ENCODE measurements around the gene EFCAB8.

Gene EFCAB8

DNA sequence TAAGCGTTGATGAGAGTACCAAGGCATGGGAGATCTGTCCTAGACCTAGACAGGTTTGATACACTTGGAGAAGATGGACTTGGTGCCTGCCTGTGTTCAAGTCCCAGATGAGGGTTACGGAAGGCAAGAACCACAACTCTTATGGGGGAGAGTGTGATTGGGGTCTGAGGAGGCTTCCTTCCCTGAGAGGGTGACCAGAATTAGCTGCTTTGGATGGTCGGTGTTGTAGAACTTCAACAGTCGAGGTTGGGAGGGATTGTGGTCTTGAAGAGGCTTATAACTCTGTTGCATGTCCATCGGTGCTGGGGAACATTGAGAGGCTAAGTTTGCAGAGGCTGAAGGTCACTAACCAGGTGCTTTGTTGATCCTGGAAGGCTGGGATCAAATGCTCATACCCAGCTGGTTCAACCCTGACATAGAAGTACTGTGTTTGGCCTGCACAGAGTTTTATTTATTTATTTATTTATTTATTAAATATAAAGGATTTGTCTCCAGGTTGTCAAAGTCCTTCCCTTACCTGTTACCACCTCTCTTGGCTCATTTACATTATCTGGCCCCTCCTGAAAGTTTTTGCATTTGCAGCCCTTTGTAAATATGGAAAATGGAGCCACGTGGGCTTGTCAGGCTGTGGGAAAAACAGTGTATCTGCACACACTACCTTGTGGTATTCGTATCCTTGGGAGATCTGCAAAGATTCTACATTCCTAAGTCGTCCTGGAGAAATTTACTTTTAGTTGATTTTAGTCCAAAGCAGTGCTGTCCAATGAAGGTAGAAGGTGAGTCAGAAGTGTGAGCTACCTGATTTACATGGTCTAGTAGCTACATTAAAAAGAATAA is 15.8 kb upstream of the EFCAB8 start:
- no peak for DNase-seq

DNA sequence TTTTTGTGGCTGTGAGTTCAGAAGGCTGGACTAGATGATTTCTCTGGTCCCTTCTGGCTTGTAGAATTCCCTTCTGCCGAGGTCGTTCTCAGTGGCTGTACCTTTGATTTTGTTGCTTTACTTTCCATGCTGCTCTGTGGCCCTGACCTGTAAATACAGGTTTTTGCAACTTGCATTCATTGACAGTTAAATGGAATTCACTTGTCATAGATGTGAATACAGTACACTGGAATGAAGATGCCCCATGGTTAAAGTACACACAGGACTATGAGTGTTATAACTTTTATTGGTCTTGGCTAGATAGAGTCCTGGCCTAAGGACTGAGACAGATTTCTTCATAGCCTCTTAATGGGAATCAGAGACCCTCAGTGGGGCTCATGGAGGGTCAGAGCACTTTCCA is 12.9 kb upstream of the EFCAB8 start:
- no peak for DNase-seq

DNA sequence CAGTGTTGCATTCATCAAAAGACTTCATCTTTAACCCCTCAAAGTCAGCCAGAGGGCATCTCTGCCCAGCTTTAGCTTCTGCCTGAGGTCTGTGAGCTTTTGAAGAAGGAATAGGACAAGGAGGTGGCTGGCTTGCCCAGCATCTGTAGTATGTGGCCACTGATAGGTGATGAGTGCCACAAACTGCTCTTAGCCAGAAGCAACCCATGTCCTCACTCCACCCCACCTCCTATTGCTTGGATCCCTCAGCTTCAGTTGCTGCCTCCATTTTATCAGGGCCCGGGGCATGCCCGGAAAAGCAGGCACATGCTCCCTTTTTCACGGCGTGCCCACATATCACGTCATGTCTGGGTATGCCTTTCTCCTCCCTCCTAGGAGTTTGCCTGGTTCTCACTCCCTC is 11.9 kb upstream of the EFCAB8 start:
- DNase-seq = no peak

DNA sequence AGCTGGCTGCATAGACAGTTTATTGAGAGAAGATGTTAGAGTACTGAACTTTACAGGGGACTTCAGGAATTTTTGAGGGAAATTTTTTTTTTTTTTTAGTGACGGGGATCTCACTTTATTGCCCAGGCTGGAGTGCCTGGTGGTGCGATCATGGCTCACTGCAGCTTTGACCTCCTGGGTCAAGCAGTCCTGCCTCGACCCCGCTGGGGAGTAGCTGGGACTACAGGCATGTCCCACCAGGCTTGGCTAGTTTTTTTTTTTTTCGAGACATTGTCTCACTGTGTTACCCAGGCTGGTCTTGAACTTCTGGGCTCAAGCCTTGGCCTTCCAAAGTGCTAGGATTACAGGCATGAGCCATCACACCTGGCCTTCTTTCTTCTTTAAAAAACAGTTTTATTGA is 10.8 kb upstream of the EFCAB8 start:
- no peak for DNase-seq

DNA sequence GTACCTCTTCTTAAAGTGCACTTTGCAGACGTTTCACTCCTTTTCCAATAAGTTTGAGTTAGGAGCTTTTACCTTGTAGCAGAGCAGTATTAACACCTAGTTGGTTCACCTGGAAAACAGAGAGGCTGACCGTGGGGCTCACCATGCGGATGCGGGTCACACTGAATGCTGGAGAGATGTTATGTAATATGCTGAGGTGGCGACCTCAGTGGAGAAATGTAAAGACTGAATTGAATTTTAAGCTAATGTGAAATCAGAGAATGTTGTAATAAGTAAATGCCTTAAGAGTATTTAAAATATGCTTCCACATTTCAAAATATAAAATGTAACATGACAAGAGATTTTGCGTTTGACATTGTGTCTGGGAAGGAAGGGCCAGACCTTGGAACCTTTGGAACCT is 9.9 kb upstream of the EFCAB8 start:
- no peak for DNase-seq

DNA sequence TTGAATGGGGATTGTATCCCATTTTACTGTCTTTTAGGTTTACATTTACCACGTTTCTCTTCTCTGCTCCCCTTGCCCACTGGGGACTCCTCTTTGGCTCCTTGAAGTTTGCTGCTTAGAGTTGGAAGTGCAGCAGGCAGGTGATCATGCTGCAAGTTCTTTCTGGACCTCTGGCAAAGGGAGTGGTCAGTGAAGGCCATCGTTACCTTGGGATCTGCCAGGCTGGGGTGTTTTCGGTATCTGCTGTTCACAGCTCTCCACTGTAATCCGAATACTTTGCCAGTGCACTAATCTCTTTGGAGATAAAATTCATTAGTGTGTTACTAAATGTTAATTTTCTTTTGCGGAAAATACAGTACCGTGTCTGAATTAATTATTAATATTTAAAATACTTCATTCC is 9.1 kb upstream of the EFCAB8 start:
- DNase-seq = no peak

DNA sequence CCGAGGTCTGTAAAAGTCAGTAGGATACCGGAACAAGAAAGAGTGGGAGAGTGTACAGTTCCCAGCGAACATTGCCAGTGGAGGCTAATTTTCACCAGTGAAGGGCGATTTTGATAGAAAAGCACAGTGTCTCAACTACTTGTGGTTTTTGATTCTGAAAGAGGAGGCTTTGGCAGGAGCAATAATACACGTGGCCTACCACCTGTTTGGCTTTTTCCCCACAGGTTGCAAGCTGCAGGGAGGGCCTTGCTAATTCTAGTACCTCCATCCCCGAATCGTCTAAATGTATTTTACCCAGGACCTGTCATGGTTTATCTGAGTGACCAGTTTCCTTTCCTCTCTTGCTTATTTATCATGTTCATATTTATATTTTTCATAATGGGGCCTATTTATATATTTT is 3.3 kb upstream of the EFCAB8 start:
- no peak for DNase-seq

DNA sequence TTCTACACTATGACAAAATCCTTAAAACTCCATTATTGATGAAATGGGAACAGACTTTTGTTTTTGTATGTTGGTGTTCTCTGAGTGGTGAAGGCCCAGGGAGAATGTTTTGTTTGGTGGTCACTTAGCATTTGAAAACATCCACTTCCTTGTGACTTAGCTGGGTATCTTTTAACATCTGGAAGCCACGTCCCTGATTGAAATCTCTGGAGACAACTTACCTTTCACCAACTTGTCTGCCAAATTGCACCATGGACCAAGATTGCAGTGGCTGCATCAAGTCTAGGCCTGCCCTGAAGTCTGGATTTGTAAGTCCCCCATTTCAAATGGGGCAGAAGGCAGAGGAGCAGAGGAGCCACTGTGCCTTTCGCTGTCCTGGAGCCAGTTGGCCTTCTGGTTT is 534 bp upstream of the EFCAB8 start:
- DNase-seq = no peak

DNA sequence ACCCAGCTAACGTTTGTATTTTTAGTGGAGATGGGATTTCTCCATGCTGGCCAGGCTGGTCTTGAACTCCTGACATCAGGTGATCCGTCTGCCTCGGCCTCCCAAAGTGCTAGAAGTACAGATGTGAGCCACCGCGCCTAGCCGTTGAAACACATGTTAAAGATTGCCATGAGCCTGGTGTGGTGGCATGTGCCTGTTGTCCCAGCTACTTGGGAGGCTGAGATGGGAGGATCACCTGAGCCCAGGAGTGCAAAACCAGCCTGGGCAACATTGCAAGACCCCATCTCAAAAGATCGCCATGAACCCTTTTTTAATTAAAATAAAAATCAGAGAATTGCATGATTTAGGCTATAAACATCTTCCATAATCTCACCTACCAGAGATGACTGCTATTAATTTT is 2.7 kb downstream of the EFCAB8 start:
- DNase-seq = no peak

DNA sequence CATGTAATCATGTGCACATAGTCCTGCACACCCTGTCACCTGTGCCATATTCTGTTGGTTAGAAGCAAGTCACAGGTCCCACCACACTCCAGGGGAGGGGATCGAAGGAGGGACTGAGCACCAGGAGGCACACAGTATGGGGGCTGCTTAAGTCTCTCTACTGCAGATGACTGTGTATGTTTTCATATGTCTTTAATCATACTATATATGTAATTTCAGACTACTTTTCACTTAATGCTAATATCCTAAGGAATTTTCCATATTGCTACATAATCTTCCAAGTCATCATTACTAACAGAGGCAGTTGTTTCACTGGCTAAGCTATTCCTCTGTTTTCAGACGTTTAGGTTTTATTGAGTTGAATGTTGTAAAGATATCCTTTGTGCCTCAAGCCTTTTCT is 10.8 kb downstream of the EFCAB8 start:
- no peak for DNase-seq

DNA sequence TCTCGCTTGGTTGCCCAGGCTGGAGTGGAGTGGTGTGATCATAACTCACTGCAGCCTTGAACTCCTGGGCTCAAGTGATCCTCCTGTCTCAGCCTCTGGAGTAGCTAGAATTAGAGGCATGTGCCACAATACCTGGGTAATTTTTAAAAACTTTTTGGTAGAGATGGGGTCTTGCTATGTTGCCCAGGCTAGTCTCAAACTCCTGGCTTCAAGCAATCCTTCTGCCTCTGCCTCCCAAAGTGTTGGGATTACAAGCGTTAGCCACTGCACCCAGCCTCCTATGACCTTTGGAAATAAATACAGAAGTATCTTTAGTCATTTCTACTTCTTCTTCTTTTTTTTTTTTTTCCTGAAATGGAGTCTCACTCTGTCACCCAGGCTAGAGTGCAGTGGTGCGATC is 11.8 kb downstream of the EFCAB8 start:
- DNase-seq = peak; percentile 48 to 52

DNA sequence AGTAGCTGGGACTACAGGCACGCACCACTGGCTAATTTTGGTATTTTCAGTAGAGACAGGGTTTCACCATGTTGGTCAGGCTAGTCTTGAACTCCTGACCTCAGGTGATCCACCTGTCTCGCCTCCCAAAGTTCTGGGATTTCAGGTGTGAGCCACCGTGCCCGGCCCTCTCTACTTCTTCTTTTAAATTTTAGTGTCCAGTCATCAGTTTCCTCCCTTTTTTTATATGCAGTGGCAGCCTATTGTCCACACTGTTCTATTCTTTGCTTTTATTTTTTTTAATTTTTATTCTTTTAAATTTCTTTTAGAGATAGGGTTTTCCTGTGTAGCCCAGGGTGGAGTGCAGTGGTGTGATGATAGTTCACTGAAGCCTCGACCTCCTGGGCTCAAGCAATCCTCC is 12.3 kb downstream of the EFCAB8 start:
- no peak for DNase-seq

DNA sequence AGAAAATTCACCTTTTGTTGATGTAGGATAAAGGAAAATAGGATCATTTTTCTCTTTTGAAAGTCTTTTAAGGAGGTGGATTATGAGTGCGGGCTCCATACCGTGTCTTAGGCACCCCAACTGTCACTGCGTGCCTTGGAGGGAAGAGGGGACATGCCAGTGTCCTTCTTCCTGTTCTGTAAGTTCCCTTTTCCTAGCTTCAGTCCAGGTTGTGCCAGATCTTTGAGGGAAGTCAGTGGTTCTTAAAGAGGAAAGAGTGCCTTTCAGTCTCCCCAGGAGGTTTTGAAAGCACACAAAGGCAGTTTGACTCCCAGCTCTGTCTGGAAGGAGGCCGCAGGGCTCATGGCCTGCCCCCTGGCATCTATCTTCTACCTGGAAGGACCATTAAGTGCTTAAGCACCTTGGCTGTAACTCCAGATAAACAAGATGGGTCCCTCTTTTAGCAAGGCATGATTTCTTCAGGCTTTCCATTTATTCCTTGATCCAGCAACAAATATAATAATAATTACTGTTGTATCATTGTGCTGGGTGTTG is 13.0 kb downstream of the EFCAB8 start:
- peak; percentile 81 to 83 for DNase-seq

DNA sequence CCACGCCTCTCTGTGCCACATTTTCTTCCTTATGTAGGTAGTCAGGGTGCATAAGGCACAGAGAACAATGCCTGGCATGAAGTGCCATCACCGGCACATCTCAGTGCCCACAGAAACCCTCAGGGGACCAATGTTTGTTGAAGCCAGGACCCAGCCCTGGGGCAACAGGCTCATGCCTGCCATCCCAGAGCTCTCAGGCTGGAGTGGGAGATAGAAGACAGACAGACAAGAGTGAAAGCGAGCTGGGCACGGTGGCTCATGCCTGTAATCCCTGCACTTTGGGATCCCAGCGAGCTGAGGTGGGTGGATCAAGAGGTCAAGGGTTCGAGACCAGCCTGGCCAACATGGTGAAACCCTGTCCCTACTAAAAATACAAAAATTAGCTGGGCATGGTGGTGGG is 13.5 kb downstream of the EFCAB8 start:
- no peak for DNase-seq

DNA sequence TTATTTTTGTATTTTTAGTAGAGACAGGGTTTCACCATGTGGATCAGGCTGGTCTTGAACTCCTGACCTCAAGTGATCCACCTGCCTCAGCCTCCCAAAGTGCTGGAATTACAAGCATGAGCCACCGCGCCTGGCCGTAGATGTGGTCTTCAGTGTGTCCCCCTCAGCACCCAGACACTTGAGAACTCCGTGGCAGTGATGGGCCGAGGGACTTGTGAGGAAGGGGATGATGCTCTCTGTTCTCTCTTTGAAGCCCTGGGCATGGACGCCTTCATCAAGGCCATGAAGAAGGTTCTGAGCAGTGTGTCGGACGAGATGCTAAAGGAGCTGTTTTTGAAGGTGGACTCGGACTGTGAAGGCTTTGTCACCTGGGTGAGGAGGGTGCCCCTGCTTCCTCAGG is 16.9 kb downstream of the EFCAB8 start:
- DNase-seq = no peak

DNA sequence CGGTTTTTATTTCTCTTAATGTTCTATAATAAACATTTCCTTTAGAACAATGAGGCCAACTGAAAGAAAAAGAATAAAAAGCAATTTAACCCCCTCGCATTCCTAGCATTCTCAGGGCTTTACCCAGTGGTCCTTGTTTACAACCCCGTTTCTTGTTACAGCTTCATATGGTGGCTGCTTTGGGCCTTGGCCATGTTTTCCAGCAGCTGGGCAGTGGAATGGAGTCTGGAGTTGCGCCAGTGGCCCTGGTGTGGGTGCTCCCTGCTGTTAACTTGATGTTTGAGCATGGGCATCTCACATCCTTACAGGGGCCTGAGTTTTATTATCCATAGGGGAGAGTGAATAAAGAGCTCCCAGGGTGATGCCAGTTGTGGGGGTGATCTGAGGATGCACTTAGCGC is 18.8 kb downstream of the EFCAB8 start:
- DNase-seq = no peak

DNA sequence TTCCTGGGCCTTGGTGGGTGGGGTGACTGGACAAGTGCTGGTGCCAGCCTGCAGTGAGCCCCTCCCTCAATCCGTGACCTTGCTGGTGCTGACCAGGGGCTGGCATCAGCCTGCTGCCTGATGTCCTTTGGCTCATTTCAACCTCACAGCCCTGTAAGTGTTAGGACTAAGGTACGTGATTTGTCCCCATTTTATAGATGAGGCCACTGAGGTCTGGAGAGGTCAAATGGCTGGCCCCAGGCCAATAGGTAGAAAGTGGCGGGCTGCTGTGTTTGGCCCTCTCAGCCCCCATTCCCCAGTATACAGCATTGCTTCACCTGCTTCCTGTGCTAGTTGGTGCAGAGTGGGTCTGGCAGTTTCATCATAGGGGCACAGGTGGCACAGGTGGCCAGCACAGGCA is 20.1 kb downstream of the EFCAB8 start:
- no peak for DNase-seq

DNA sequence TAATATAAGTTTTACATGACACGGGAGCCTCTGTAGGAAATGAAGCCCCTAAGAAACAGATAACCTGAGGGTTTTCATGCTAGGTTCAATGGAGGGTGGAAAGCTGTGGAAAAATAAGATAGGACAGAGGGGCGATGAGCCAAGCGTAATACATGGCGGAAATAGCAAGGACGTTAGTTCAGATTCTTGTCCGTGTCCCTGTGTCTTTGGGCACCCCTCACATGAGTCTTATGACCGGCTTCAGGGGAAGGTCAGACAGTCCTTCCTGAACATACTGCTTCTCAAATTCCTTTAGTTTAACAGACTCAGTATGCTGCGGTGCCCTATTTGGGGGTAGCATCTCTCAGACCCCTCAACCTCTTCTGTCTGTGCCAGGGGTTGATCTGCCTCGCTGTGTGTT is 20.8 kb downstream of the EFCAB8 start:
- no peak for DNase-seq

DNA sequence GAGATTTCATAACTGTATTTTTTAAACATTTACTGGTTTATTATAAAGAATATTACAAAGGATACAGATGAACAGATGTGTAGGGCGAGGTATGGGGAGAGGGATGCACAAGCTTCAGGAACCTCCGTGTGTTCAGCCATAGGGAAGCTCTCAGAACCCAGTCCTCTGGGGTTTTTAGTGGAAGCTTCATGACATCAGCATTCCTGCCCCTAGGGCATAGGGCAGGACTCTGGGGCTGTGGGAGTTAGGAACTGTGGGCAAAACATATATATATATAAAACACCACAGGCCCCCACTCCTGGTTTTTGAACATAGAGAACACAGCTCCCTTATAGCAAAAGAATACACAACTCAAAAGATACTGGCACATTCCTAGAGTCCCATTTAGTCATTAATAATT is 21.9 kb downstream of the EFCAB8 start:
- DNase-seq = no peak

DNA sequence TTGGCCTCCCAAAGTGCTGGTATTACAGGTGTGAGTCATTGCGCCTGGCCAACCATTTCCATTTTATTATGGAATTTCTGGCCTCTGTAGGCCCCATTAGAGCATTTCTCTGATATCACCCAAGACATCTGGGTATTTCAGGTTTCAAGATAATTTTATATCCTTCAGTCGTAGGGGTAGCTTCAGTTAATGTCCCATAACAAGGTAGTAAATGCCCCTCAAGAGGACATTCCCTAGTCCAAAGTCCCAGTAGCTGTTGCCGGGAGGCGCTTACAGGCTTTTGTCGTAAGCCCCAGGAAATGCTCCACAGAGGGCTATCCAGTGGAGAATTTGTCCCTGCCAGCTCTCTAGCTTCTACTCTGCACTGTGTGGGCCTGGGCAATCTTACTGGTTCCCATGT is 24.4 kb downstream of the EFCAB8 start:
- no peak for DNase-seq

DNA sequence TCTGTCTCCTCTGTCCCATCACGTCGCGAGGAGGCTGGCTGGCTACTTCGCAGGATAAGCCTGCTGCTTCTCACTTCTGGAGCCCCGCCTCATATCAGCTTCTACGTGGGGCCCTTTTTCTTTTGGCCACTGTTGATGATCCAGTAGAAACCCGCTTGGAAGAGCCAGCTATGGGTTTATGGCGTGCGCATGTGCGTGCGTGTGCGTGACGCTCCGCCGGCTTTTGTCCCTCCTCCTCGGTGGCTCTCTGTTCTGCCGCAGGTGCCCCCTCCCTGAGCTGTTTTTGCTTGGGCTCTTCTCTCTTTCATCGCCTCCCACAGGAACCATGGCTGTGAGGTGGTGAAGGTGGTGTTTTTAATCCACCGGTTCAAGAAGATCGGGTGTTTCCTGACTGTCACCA is 26.5 kb downstream of the EFCAB8 start:
- DNase-seq = no peak

DNA sequence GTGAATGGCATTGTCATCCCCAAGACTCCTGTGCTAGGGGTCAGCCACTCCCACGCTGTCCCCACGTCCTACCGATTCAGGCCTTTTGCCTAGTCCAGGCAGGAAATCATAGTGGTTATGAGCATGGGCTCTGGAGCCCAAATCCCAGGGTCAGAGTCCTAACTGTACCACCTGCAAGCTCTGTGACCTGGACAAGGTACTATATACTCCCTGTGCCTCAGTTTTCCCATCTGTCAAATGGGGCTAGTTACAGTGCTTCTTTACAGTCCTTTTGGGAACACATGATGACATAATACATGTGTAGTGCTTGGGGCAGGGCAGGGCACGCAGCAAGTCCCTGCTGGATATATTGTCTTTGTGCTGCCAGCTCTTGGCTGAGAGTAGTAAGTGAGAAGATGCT is 27.2 kb downstream of the EFCAB8 start:
- no peak for DNase-seq

DNA sequence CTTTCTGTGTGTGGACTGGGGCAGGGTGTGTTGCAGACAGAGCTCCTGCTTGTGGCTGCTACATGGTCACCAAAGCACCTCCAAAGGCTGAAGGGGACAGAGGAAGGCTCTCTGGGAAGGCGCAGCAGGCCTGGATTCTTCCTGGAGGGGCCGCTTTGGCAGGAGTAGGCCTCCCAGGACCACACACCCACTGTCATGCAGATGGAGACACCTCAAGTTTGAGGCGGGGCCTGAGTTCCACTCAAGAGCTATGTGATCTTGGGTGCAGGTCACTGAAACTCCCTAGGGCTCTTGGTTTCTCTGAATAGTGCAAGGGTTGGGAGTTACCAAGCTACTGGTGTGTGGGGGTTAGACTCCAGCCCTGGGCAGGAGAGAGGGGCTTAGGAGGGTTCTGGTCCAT is 27.9 kb downstream of the EFCAB8 start:
- no peak for DNase-seq

DNA sequence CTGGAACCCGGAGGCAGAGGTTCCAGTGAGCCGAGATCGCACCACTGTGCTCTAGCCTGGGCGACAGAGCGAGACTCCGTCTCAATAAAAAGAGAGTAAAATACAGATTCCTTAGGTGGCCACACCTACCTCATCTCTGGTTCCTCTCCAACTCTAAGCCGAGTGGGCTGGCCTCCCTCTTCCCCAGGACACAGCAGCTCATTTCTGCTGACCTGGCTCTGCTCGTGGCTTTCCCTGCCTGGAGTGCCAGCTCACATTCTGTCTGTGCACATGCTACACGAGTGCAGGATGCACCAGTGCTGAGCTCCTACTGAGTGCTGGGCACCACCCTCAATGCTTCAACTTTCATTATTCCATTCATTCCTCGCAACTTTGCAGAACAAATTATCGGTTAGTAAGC is 28.8 kb downstream of the EFCAB8 start:
- DNase-seq = no peak

DNA sequence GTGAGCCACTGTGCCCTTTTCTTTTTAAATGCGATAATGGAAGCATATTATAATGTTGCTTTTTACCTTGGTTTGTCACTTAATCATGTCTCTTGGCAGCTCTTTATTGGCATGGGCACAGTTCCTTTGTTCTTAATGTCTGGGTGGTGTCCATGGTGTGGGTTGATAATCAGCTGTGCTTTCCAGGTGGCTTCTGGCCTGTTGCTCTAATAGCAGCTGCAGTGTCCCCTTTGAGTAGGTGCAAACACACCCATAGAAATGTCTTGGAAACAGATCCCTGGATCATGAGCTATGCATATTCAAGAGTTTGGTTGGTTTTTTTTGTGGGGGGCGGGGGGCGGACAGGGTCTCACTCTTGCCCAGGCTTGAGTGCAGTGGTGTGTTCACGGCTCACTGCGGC is 29.9 kb downstream of the EFCAB8 start:
- no peak for DNase-seq

Data from inflammatory macrophage (primary cell).